GM12878 (cell line): Measurements from ENCODE around the gene CRBN. TPM values are rescaled to one million over a fixed set of nuclear protein-coding genes. Genes with fewer than 3 reads are reported as not detected.

Experiments
- ATAC-seq: fragments of 200-7000 bp; cut with Tn5 transposase; 3 replicates; pipeline ENCODE4 v1.9.1; 2020; ENCODE audit warnings: mild to moderate bottlenecking, moderate library complexity
- BruUV-seq: library from RNA; stranded (reverse); fragments of 400-500 nt; replicated peaks from 2 replicates; lab custom pipeline; 2021; lab: Mats Ljungman, UMichigan
- CTCF ChIA-PET: fragments of 300-600 bp; sonication (Branson Sonifier 250); formaldehyde crosslinking; extraction: SDS; loops from one replicate; lab custom pipeline; 2021; ENCODE audit warnings: inconsistent platforms; lab: Yijun Ruan, JAX
- POLR2A ChIA-PET: fragments of 350-600 bp; formaldehyde crosslinking; extraction: SDS; loops from one replicate; lab custom pipeline; 2021; ENCODE audit warnings: inconsistent platforms; lab: Charles Lee
- RAD21 ChIA-PET: fragments of 300-600 bp; sonication (Branson Sonifier 250); formaldehyde crosslinking; loops from one replicate; lab custom pipeline; 2023; ENCODE audit warnings: antibody characterized with exemption; ENCODE audit not compliant: unreplicated experiment; lab: Charles Lee
- SMC1A ChIA-PET: fragments of 300-600 bp; sonication (Branson Sonifier 250); formaldehyde crosslinking; loops from one replicate; lab custom pipeline; 2023; ENCODE audit not compliant: unreplicated experiment, uncharacterized antibody; lab: Charles Lee
- DNase-seq: peaks from one replicate; pipeline ENCODE4 v3.0.0-alpha.2; 2011; ENCODE audit warnings: low read depth, low spot score
- FAIRE-seq: peaks from 3 replicates; lab custom pipeline; 2011; peaks lifted over from hg19 to GRCh38; lab: Jason Lieb, UNC
- H2AFZ ChIP-seq: 2 replicates; pipeline ENCODE4 v1.6.0; 2011; ENCODE audit warnings: low read depth, low read length, control low read depth; ENCODE audit not compliant: control insufficient read depth
- H3K27ac ChIP-seq: 2 replicates; pipeline ENCODE4 v1.5.1; 2011; ENCODE audit warnings: control low read depth; ENCODE audit not compliant: control insufficient read depth, insufficient read depth
- H3K27me3 ChIP-seq, 2 experiments: replicated peaks in 1 of 2; 2 replicates each; pipeline versions ENCODE4 v1.6.0 to v1.6.1; 2011; ENCODE audit warnings: low read length in 1 of 2; ENCODE audit not compliant: control insufficient read depth in 2 of 2, insufficient read depth in 2 of 2
- H3K36me3 ChIP-seq, 2 experiments: 2 replicates each; pipeline ENCODE4 v1.5.1; 2011; ENCODE audit warnings: low read length in 1 of 2; ENCODE audit not compliant: control insufficient read depth in 2 of 2, insufficient read depth in 2 of 2
- H3K4me1 ChIP-seq: 2 replicates; pipeline ENCODE4 v1.6.1; 2011; ENCODE audit warnings: mild to moderate bottlenecking, low read length, moderate library complexity, mixed read lengths; ENCODE audit not compliant: control insufficient read depth, insufficient read depth
- H3K4me2 ChIP-seq: 2 replicates; pipeline ENCODE4 v1.6.0; 2011; ENCODE audit warnings: control low read depth; ENCODE audit not compliant: control insufficient read depth, insufficient read depth
- H3K4me3 ChIP-seq: fragments of 200-600 bp; sonication (generic); 2 replicates; pipeline ENCODE4 v1.5.1; 2016
- H3K79me2 ChIP-seq: 2 replicates; pipeline ENCODE4 v1.6.0; 2011; ENCODE audit warnings: low read length; ENCODE audit not compliant: control insufficient read depth, insufficient read depth
- H3K9ac ChIP-seq: 2 replicates; pipeline ENCODE4 v1.8.0; 2011; ENCODE audit warnings: low read length, control low read depth, mixed read lengths; ENCODE audit not compliant: control insufficient read depth, insufficient read depth
- H3K9me3 ChIP-seq: replicated peaks from 3 replicates; pipeline ENCODE4 v1.5.1; 2011; ENCODE audit warnings: mild to moderate bottlenecking, low read length; ENCODE audit not compliant: control insufficient read depth, insufficient read depth
- H4K20me1 ChIP-seq: 2 replicates; pipeline ENCODE4 v1.6.0; 2011; ENCODE audit not compliant: control insufficient read depth, insufficient read depth
- BMI1 ChIP-seq: fragments of 450-650 bp; IDR thresholded peaks from 2 replicates; pipeline ENCODE4 v1.6.1; 2016; ENCODE audit warnings: mild to moderate bottlenecking, moderate library complexity, borderline replicate concordance
- HDAC2 ChIP-seq: fragments of 200-600 bp; sonication (generic); IDR thresholded peaks from 2 replicates; pipeline ENCODE4 v1.6.1; 2017
- MYB ChIP-seq: fragments of 150-350 bp; IDR thresholded peaks from 2 replicates; pipeline ENCODE4 v1.6.1; 2014; ENCODE audit warnings: mild to moderate bottlenecking, low read depth, low read length, borderline replicate concordance
- NR2F1 ChIP-seq: fragments of 450-650 bp; conservative IDR thresholded peaks from 2 replicates; pipeline ENCODE4 v1.6.1; 2017; ENCODE audit warnings: mild to moderate bottlenecking
- PBX3 ChIP-seq: IDR thresholded peaks from 2 replicates; pipeline ENCODE4 v1.6.1; 2011; ENCODE audit warnings: mild to moderate bottlenecking, low read depth, low read length, moderate library complexity; ENCODE audit not compliant: insufficient replicate concordance
- RUNX3 ChIP-seq: IDR thresholded peaks from 2 replicates; pipeline ENCODE4 v1.6.1; 2012; ENCODE audit warnings: low read length, inconsistent platforms
- SREBF1 ChIP-seq: IDR thresholded peaks from 2 replicates; pipeline ENCODE4 v1.6.1; 2012; ENCODE audit warnings: mild to moderate bottlenecking, low read length
- STAT1 ChIP-seq: fragments of 450-650 bp; conservative IDR thresholded peaks from 2 replicates; pipeline ENCODE4 v1.6.1; 2014; ENCODE audit warnings: antibody characterized with exemption, mild to moderate bottlenecking
- YY1 ChIP-seq: IDR thresholded peaks from 2 replicates; pipeline ENCODE4 v1.6.1; 2011; ENCODE audit warnings: low read depth, mild to moderate bottlenecking, low read length
- ZNF384 ChIP-seq: IDR thresholded peaks from 2 replicates; pipeline ENCODE4 v1.6.1; 2012; ENCODE audit warnings: low read depth, mild to moderate bottlenecking, low read length, improper control_type of control experiment, borderline replicate concordance
- ZZZ3 ChIP-seq: IDR thresholded peaks from 2 replicates; pipeline ENCODE4 v1.6.1; 2011; ENCODE audit warnings: low read depth; ENCODE audit not compliant: control insufficient read depth, insufficient read length
- WGBS: methylation state at CpG from one replicate; pipeline ENCODE4 v1.1.6; 2016; ENCODE audit warnings: low lambda C conversion rate; ENCODE audit not compliant: insufficient replicate concordance, insufficient coverage; ENCODE audit errors: missing lambda C conversion rate; 5-methylcytosine and 5-hydroxymethylcytosine counted together
- in situ Hi-C: fragments of 300-500 bp; cut with MboI; formaldehyde crosslinking; loops from 9 replicates; pipeline ENCODE4 v1.14.3; 2018; ENCODE audit warnings: mixed read lengths
- intact Hi-C: fragments of 100-400 bp; cut with micrococcal nuclease; formaldehyde crosslinking; loops from one replicate; pipeline ENCODE4 v1.14.2; 2022; ENCODE audit not compliant: unreplicated experiment
- polyA plus RNA-seq, 11 experiments: library from polyadenylated mRNA; depleted of rRNA in 4 of 11; unstranded in 6 of 11; stranded (reverse) in 5 of 11; fragments of >200 nt; fragmentation: Nextera tagmentation in 4 of 11; fragmentation: Illumina TruSeq in 1 of 11; extraction: Ambion mirVana in 4 of 11; extraction: Trizol in 1 of 11; gene quantifications; 1 replicate in 1 of 11; 2 replicates in 10 of 11; pipeline versions ENCODE4 v1.2.1 to v1.2.3, GENCODE V29; 2011 to 2016; ENCODE audit warnings: inconsistent platforms in 2 of 11, missing spikeins in 2 of 11, low read depth in 1 of 11
- total RNA-seq, 4 experiments: library from RNA; depleted of rRNA in 3 of 4; stranded (reverse); fragments of >200 nt in 3 of 4; fragmentation: Illumina TruSeq in 1 of 4; extraction: Trizol in 1 of 4; gene quantifications; 2 replicates each; pipeline versions ENCODE4 v1.2.1 to v1.2.3, GENCODE V29; 2013 to 2021

Gene CRBN
- total and polyA plus RNA-seq, 10 of the 15 experiments (the other 5 are each of a cell fraction or from before 2014, with no cell fraction given): 21.7 to 115 (median 35.8) TPM

GRCh38 chr3:3189102-3189727 is 9.7 kb upstream of the CRBN start:
- in situ Hi-C loops (no loop called here), intact Hi-C loops (no loop called here)
- no peak overlapping the region for H3K27ac ChIP-seq
- no peak for TF ChIP-seq ZZZ3
- no peak for TF ChIP-seq SREBF1
- TF ChIP-seq BMI1: no peak
- TF ChIP-seq MYB: no peak
- TF ChIP-seq PBX3: no peak
- TF ChIP-seq YY1: no peak
- no peak for TF ChIP-seq STAT1
- TF ChIP-seq HDAC2: no peak
- TF ChIP-seq RUNX3: no peak
- no peak for TF ChIP-seq ZNF384
- TF ChIP-seq NR2F1: no peak
- ChIA-PET SMC1A (interaction anchor here (0.7 to 1.4 kb wide), 2 partner anchors 11 to 107 kb away, joined by 3 read pairs; no protein-coding TSS in a partner anchor), RAD21 (no interaction called here), POLR2A (interaction anchor here (0.5 kb wide), 1 partner anchor 96 kb away, joined by 4 read pairs; no protein-coding TSS in a partner anchor), CTCF (interaction anchor here (1.1 to 2.2 kb wide), 3 partner anchors 11 to 809 kb away, joined by 4 to 9 read pairs (median 5); no protein-coding TSS in a partner anchor)
- BruUV-seq: no TSS peak
- H3K36me3 ChIP-seq: no peaks in the 10 kb centered on the region
- FAIRE-seq: no peak
- DNase-seq: no peak
- ATAC-seq: no peak
- 0% methylated on average over 1 of the region's 1 CpG for WGBS
- H3K4me1 ChIP-seq: no peaks in the 10 kb centered on the region
- H3K9me3 ChIP-seq: no peaks in the 10 kb centered on the region
- H4K20me1 ChIP-seq: no peaks in the 10 kb centered on the region
- no peaks in the 10 kb centered on the region for H3K79me2 ChIP-seq
- no peak overlapping the region for H3K4me2 ChIP-seq
- H3K9ac ChIP-seq: no peak overlapping the region
- H2AFZ ChIP-seq: no peak overlapping the region
- no peaks in the 10 kb centered on the region; a peak in 1 of 4 replicates for H3K27me3 ChIP-seq
- H3K4me3 ChIP-seq: no peak overlapping the region
